Neuronal stem cell (in vitro differentiated cells): ENCODE results near the gene PEX14.

Source experiments
- DNase-seq: peaks from one replicate; pipeline ENCODE4 v3.0.0-alpha.2; 2013; ENCODE audit warnings: low spot score
- H2AFZ ChIP-seq: one replicate; pipeline ENCODE4 v1.6.1; 2013; ENCODE audit warnings: mild to moderate bottlenecking, low read length, inconsistent platforms
- H2AK5ac ChIP-seq: 2 replicates; pipeline ENCODE4 v1.6.1; 2013; ENCODE audit warnings: low read depth, mild to moderate bottlenecking, inconsistent platforms, low read length, moderate library complexity, mixed read lengths
- H2BK120ac ChIP-seq: 2 replicates; pipeline ENCODE4 v1.6.1; 2013; ENCODE audit warnings: low read depth, mild to moderate bottlenecking, inconsistent platforms, low read length, moderate library complexity, mixed read lengths
- H2BK12ac ChIP-seq: one replicate; pipeline ENCODE4 v1.6.1; 2013; ENCODE audit warnings: low read length, inconsistent platforms
- H2BK15ac ChIP-seq: 2 replicates; pipeline ENCODE4 v1.6.1; 2013; ENCODE audit warnings: mild to moderate bottlenecking, low read length, inconsistent platforms, mixed read lengths
- H2BK5ac ChIP-seq: one replicate; pipeline ENCODE4 v1.6.1; 2013; ENCODE audit warnings: inconsistent platforms, mild to moderate bottlenecking, low read length, moderate library complexity
- H3K14ac ChIP-seq: one replicate; pipeline ENCODE4 v1.6.1; 2013; ENCODE audit warnings: low read length, inconsistent platforms
- H3K18ac ChIP-seq: 2 replicates; pipeline ENCODE4 v1.6.1; 2013; ENCODE audit warnings: low read length, inconsistent platforms
- H3K23ac ChIP-seq: 2 replicates; pipeline ENCODE4 v1.6.1; 2013; ENCODE audit warnings: low read depth, mild to moderate bottlenecking, mixed read lengths, low read length, inconsistent platforms; ENCODE audit not compliant: poor library complexity
- H3K27ac ChIP-seq: replicated peaks from 3 replicates; pipeline ENCODE4 v1.5.1; 2013; ENCODE audit warnings: low read length, inconsistent platforms
- H3K27me3 ChIP-seq, 3 experiments: 2 replicates each; pipeline ENCODE4 v1.6.1; 2013; ENCODE audit warnings: low read length in 3 of 3, mild to moderate bottlenecking in 2 of 3, inconsistent platforms in 1 of 3, low read depth in 1 of 3, mixed read lengths in 1 of 3, moderate library complexity in 1 of 3; ENCODE audit not compliant: control insufficient read depth in 3 of 3, insufficient read depth in 3 of 3
- H3K36me3 ChIP-seq, 2 donors: replicated peaks in 1 of 2; 2 replicates each; pipeline ENCODE4 v1.6.1; 2013; ENCODE audit warnings: low read length in 2 of 2; ENCODE audit not compliant: control insufficient read depth in 2 of 2, insufficient read depth in 2 of 2
- H3K4ac ChIP-seq: 2 replicates; pipeline ENCODE4 v1.6.1; 2013; ENCODE audit warnings: inconsistent platforms, mild to moderate bottlenecking, low read length, moderate library complexity
- H3K4me1 ChIP-seq, 2 donors: 1 replicate in 1 of 2; 2 replicates in 1 of 2; pipeline ENCODE4 v1.6.1; 2013; ENCODE audit warnings: low read length in 2 of 2, low read depth in 1 of 2; ENCODE audit not compliant: control insufficient read depth in 2 of 2, insufficient read depth in 1 of 2
- H3K4me2 ChIP-seq: one replicate; pipeline ENCODE4 v1.6.1; 2013; ENCODE audit warnings: mild to moderate bottlenecking, low read length, inconsistent platforms; ENCODE audit not compliant: insufficient read depth, poor library complexity, severe bottlenecking
- H3K4me3 ChIP-seq, 2 donors: 2 replicates each; pipeline ENCODE4 v1.5.1; 2013; ENCODE audit warnings: low read length in 2 of 2, mild to moderate bottlenecking in 2 of 2, inconsistent platforms in 1 of 2, moderate library complexity in 1 of 2
- H3K79me1 ChIP-seq: one replicate; pipeline ENCODE4 v1.6.1; 2013; ENCODE audit warnings: low read depth, mild to moderate bottlenecking, inconsistent platforms, low read length, moderate library complexity
- H3K9ac ChIP-seq: one replicate; pipeline ENCODE4 v1.6.1; 2013; ENCODE audit warnings: mild to moderate bottlenecking, low read depth, low read length, inconsistent platforms; ENCODE audit not compliant: poor library complexity
- H3K9me3 ChIP-seq, 2 donors: replicated peaks in 1 of 2; 2 replicates each; pipeline versions ENCODE3 to v1.6.1; 2013; ENCODE audit warnings: low read length in 2 of 2, mild to moderate bottlenecking in 2 of 2, inconsistent platforms in 1 of 2, low read depth in 1 of 2, mixed read lengths in 1 of 2, moderate library complexity in 1 of 2; ENCODE audit not compliant: control insufficient read depth in 2 of 2, insufficient read depth in 1 of 2
- H4K8ac ChIP-seq: one replicate; pipeline ENCODE4 v1.6.1; 2013; ENCODE audit warnings: low read depth, mild to moderate bottlenecking, inconsistent platforms, low read length, moderate library complexity
- H4K91ac ChIP-seq: one replicate; pipeline ENCODE4 v1.6.1; 2013; ENCODE audit warnings: low read length, low read depth, mild to moderate bottlenecking, inconsistent platforms; ENCODE audit not compliant: poor library complexity
- WGBS, 2 donors: extraction: QIAGEN DNeasy Blood & Tissue Kit; methylation state at CpG; one replicate each; pipeline ENCODE4 v1.1.7; 2013; ENCODE audit warnings: missing lambda C conversion rate in 2 of 2, mixed read lengths in 1 of 2; ENCODE audit not compliant: insufficient read length in 2 of 2, insufficient replicate concordance in 1 of 2; ENCODE audit errors: extremely low coverage in 2 of 2; 5-methylcytosine and 5-hydroxymethylcytosine counted together

Gene PEX14

DNA sequence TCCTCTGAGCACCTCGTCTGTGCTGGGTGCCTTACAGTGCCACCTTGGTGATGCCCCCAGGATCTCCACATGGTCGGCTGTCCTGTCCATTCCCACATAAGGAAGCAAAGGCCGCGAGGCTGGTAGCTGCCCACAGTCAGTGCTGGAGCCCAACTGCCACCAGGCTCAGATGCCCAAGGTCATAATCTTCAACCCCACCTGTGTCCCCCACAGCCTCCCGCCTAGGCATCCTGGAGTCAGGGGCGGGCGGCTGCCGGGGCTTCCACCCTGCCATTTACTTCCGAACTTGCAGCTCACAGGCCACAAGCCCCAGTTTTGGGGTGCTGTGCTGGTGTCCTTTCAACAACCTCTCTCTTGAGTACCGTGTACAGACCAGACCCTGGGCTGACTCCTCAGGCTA, 195.4 kb downstream of the PEX14 start:
- H4K8ac ChIP-seq: no peak overlapping the region
- no peak overlapping the region for H3K4me3 ChIP-seq
- no peak overlapping the region for H2BK5ac ChIP-seq
- DNase-seq: no peak
- peaks cover 25 to 65% of the 10 kb centered on the region in 2 donors for H3K4me1 ChIP-seq
- no CpG with 5 or more reads among the region's 10 CpGs for WGBS, 2 donors
- H3K27me3 ChIP-seq: no peaks in the 10 kb centered on the region
- peak overlapping the region; percentile 40 for H3K9ac ChIP-seq
- no peak overlapping the region for H3K4ac ChIP-seq
- H3K36me3 ChIP-seq: no peaks in the 10 kb centered on the region
- H3K27ac ChIP-seq: no peak overlapping the region
- H2BK120ac ChIP-seq: no peak overlapping the region
- H3K14ac ChIP-seq: no peak overlapping the region
- H2AFZ ChIP-seq: no peak overlapping the region
- H2AK5ac ChIP-seq: peak overlapping the region; percentile 79
- H3K4me2 ChIP-seq: no peak overlapping the region
- H3K18ac ChIP-seq: no peak overlapping the region
- H3K9me3 ChIP-seq: no peaks in the 10 kb centered on the region
- H3K23ac ChIP-seq: peak overlapping the region; percentile 28
- H4K91ac ChIP-seq: no peak overlapping the region
- H2BK12ac ChIP-seq: peak overlapping the region; percentile 35
- peaks cover 7% of the 10 kb centered on the region for H3K79me1 ChIP-seq
- peak overlapping the region; percentile 33 for H2BK15ac ChIP-seq

DNA sequence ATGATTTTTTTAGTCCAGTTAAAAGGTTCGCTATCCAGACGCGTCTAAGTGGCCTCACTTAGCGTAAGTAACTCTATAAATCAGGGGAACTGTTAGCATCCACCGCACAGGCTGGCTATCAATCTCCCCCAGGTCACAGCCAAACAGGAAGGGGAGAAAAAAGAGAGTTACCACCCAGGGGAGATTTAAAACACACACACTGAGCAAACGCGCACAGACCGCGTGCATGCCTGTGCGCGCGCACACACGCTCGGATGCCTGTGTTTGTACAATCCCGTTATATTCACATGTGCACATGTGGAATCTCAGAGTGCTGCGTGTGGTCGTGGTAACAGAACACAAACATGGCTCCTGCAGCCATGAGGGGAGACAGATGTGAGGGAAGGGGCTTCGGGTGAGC, 196.3 kb downstream of the PEX14 start:
- H3K23ac ChIP-seq: no peak overlapping the region
- H3K4me1 ChIP-seq: peaks cover 26 to 64% of the 10 kb centered on the region in 2 donors
- no peak overlapping the region for H2AFZ ChIP-seq
- no peak overlapping the region for H3K4ac ChIP-seq
- H3K36me3 ChIP-seq: no peaks in the 10 kb centered on the region
- H3K27ac ChIP-seq: no peak overlapping the region
- DNase-seq: no peak
- H2AK5ac ChIP-seq: peak overlapping the region; percentile 74
- no peaks in the 10 kb centered on the region for H3K9me3 ChIP-seq
- H2BK12ac ChIP-seq: peak overlapping the region; percentile 46
- peaks cover 7% of the 10 kb centered on the region for H3K79me1 ChIP-seq
- H3K9ac ChIP-seq: no peak overlapping the region
- WGBS, 2 donors: no CpG with 5 or more reads among the region's 18 CpGs
- H3K4me2 ChIP-seq: no peak overlapping the region
- no peak overlapping the region for H4K91ac ChIP-seq
- no peak overlapping the region for H3K4me3 ChIP-seq
- H3K18ac ChIP-seq: peak overlapping the region; percentile 15
- H2BK5ac ChIP-seq: peak overlapping the region; percentile 1
- no peak overlapping the region for H2BK120ac ChIP-seq
- H3K14ac ChIP-seq: no peak overlapping the region
- H2BK15ac ChIP-seq: peak overlapping the region; percentile 11
- H4K8ac ChIP-seq: no peak overlapping the region
- no peaks in the 10 kb centered on the region for H3K27me3 ChIP-seq

DNA sequence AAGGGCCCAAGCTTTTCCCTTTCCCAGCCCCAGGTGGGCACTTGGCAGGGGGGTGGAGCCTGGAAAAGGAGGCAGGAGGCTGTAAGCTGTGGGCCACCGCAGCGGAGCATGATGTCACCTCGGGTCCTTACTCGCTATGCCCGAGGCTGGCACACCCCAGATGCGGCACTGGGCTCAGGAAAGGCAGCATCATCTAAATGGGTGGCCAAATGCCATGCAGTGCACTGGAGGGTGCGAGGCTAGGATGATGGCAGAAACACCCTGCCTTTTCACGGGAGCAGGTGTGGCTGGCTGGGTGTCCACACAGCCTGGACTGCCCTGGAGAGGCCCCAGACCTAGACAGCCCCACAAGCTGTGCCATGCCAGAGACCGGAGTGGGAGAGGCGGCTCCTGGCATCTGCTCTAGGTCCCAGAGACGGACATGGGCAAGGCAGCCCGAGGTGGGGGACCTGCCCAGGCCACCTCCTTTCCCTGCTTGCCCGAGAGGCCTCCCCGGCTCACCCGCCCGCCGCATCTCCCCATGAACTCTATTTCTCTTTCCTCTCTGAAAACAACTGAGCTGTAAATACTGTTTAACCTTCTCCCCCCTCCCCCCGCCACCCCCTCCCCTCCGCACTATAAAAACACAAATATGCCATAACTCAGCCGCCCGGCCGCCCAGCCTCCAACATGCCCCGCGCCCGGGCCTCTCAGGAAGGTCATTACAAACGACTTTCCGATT, 197.0 kb downstream of the PEX14 start:
- Histone ChIP-seq H4K8ac (no peak overlapping the region), H3K14ac (peak overlapping the region; percentile 98), H3K27ac (no peak overlapping the region), H3K4ac (no peak overlapping the region), H3K36me3 (no peaks in the 10 kb centered on the region), H2BK5ac (peak overlapping the region; percentile 1), H3K23ac (peak overlapping the region; percentile 55), H3K18ac (peak overlapping the region; percentile 38), H2BK15ac (peak overlapping the region; percentile 11), H2AK5ac (peak overlapping the region; percentile 74), H3K9me3 (no peaks in the 10 kb centered on the region), H3K4me1 (peaks cover 25 to 66% of the 10 kb centered on the region in 2 donors), H3K27me3 (no peaks in the 10 kb centered on the region), H3K9ac (peak overlapping the region; percentile 12), H2AFZ (no peak overlapping the region), H3K4me2 (no peak overlapping the region), H4K91ac (no peak overlapping the region), H2BK12ac (peak overlapping the region; percentile 46), H3K4me3 (no peak overlapping the region), H3K79me1 (peaks cover 7% of the 10 kb centered on the region), H2BK120ac (peak overlapping the region; percentile 72)
- DNase-seq: no peak
- no CpG with 5 or more reads among the region's 27 CpGs for WGBS, 2 donors

DNA sequence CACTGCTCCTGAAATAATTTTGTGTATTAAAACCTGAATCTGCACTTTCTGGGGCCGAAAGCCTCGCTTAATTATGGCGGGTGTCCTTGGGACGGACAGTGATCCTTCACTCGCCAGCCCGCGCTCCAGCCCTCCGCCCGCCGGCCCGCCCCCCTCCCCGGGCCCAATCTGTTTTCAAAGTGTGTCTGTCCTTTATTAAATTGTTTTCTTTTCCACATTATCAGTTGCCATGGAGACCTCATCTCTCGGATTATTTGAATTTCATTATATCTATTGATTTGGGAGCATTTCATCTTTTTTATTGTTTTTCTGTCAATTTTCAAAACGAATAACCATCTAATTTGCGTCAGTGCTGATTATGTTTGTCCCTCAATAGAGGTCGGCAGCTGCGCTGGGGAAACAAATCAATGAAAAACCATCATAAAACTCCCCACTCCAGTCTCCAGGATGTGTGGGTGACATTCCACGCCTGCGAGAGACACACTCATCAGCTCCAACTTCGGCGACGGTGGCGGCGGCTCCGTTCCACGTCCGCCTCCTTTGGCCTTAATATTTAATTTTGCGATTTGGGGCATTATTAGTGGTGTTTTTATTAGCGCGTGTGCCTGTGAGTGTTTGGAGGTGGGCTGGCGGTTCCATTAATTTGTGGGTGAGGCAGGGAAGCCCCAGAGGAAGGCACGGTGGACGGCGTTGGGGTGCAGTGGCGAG, 197.7 kb downstream of the PEX14 start:
- no peaks in the 10 kb centered on the region for H3K36me3 ChIP-seq
- DNase-seq: no peak
- H2BK5ac ChIP-seq: no peak overlapping the region
- no peak overlapping the region for H4K8ac ChIP-seq
- H3K9me3 ChIP-seq: no peaks in the 10 kb centered on the region
- no peak overlapping the region for H3K4ac ChIP-seq
- H3K18ac ChIP-seq: no peak overlapping the region
- WGBS, 2 donors: no CpG with 5 or more reads among the region's 35 CpGs
- no peak overlapping the region for H2AFZ ChIP-seq
- H3K14ac ChIP-seq: no peak overlapping the region
- no peak overlapping the region for H3K23ac ChIP-seq
- no peak overlapping the region for H2BK15ac ChIP-seq
- no peak overlapping the region for H3K4me2 ChIP-seq
- H3K4me1 ChIP-seq: peaks cover 28 to 67% of the 10 kb centered on the region in 2 donors
- peaks cover 7% of the 10 kb centered on the region for H3K79me1 ChIP-seq
- H2BK120ac ChIP-seq: no peak overlapping the region
- H2AK5ac ChIP-seq: peak overlapping the region; percentile 81
- no peaks in the 10 kb centered on the region for H3K27me3 ChIP-seq
- H2BK12ac ChIP-seq: peak overlapping the region; percentile 54
- no peak overlapping the region for H3K27ac ChIP-seq
- no peak overlapping the region for H3K4me3 ChIP-seq
- no peak overlapping the region for H4K91ac ChIP-seq
- no peak overlapping the region for H3K9ac ChIP-seq
